Transverse colon (tissue), 4 donors: Measurements from ENCODE around the gene SLC1A3.

Experiments
- CTCF ChIP-seq, 5 experiments: fragments of 200-600 bp in 3 of 5; fragments of 450-650 bp in 2 of 5; sonication (generic) in 3 of 5; IDR thresholded peaks; 1 replicate in 2 of 5; 2 replicates in 3 of 5; pipeline ENCODE4 v1.5.1; 2016 to 2017; ENCODE audit warnings: antibody characterized with exemption in 5 of 5, inconsistent platforms in 3 of 5, mild to moderate bottlenecking in 2 of 5, moderate library complexity in 1 of 5
- POLR2A ChIP-seq: fragments of 450-650 bp; IDR thresholded peaks from one replicate; pipeline ENCODE4 v1.6.1; 2016; ENCODE audit warnings: antibody characterized with exemption, mild to moderate bottlenecking, moderate library complexity
- POLR2AphosphoS5 ChIP-seq, 3 donors: sonication (generic); formaldehyde crosslinking; IDR thresholded peaks; one replicate each; pipeline ENCODE4 v1.6.1; 2016; ENCODE audit warnings: antibody characterized with exemption in 3 of 3

- no peak for TF ChIP-seq CTCF (IDR thresholded peaks at IDR 0.05)
- TF ChIP-seq POLR2A, result no peak
- TF ChIP-seq POLR2AphosphoS5 (IDR thresholded peaks at IDR 0.05), result no peak
Observed at GRCh38 chr5:36613771-36614656, 7.6 kb downstream of the SLC1A3 start.
